H1 (cell line): Measurements from ENCODE around the gene UBR2. TPM values are rescaled to one million over a fixed set of nuclear protein-coding genes. Genes with fewer than 3 reads are reported as not detected.

Experiments
- CTCF ChIA-PET: fragments of 300-600 bp; sonication (Branson Sonifier 250); formaldehyde crosslinking; loops from one replicate; lab custom pipeline; 2021; ENCODE audit not compliant: partially characterized antibody; lab: Charles Lee
- POLR2A ChIA-PET: fragments of 300-600 bp; sonication (Branson Sonifier 250); formaldehyde crosslinking; loops from one replicate; lab custom pipeline; 2021; ENCODE audit warnings: inconsistent platforms; ENCODE audit not compliant: partially characterized antibody; lab: Charles Lee
- DNase-seq, 2 experiments: peaks; one replicate each; pipeline versions ENCODE4 v3.0.0 to v3.0.0-alpha.2; 2010 to 2022; ENCODE audit warnings: low spot score in 2 of 2, low read depth in 1 of 2, mixed read lengths in 1 of 2
- FAIRE-seq: peaks from 2 replicates; lab custom pipeline; 2011; peaks lifted over from hg19 to GRCh38; lab: Jason Lieb, UNC
- H2AFZ ChIP-seq: 2 replicates; pipeline ENCODE4 v1.8.1; 2012; ENCODE audit warnings: low read length, inconsistent platforms
- H2AK5ac ChIP-seq: 2 replicates; pipeline ENCODE4 v1.6.1; 2013; ENCODE audit warnings: low read depth, low read length
- H2BK120ac ChIP-seq: replicated peaks from 2 replicates; pipeline ENCODE3; 2013; ENCODE audit warnings: low read depth, low read length, inconsistent platforms
- H2BK12ac ChIP-seq: 2 replicates; pipeline ENCODE4 v1.6.1; 2013; ENCODE audit warnings: low read depth, low read length
- H2BK15ac ChIP-seq: 2 replicates; pipeline ENCODE4 v1.6.1; 2013; ENCODE audit warnings: low read length
- H2BK20ac ChIP-seq: 2 replicates; pipeline ENCODE4 v1.6.1; 2013; ENCODE audit warnings: low read length
- H2BK5ac ChIP-seq: 2 replicates; pipeline ENCODE4 v1.6.1; 2013; ENCODE audit warnings: low read depth, low read length
- H3K14ac ChIP-seq: 2 replicates; pipeline ENCODE4 v1.6.1; 2013; ENCODE audit warnings: inconsistent platforms; ENCODE audit not compliant: insufficient read length
- H3K18ac ChIP-seq: 2 replicates; pipeline ENCODE4 v1.6.1; 2013; ENCODE audit warnings: low read length; ENCODE audit errors: extremely low read depth
- H3K23ac ChIP-seq: 2 replicates; pipeline ENCODE4 v1.6.1; 2013; ENCODE audit warnings: inconsistent platforms; ENCODE audit not compliant: insufficient read length
- H3K23me2 ChIP-seq: 2 replicates; pipeline ENCODE4 v1.6.1; 2013; ENCODE audit warnings: low read depth, low read length
- H3K27ac ChIP-seq: 2 replicates; pipeline ENCODE4 v1.6.1; 2011; ENCODE audit warnings: low read depth, low read length, inconsistent platforms
- H3K27me3 ChIP-seq, 4 experiments: replicated peaks in 1 of 4; 1 replicate in 1 of 4; 2 replicates in 3 of 4; pipeline versions ENCODE4 v1.6.1 to v1.8.1; 2011 to 2013; ENCODE audit warnings: low read length in 3 of 4, mild to moderate bottlenecking in 3 of 4, inconsistent platforms in 2 of 4, mixed read lengths in 2 of 4, moderate library complexity in 1 of 4; ENCODE audit not compliant: control insufficient read depth in 3 of 4, insufficient read depth in 3 of 4; ENCODE audit errors: extremely low read depth in 1 of 4
- H3K36me3 ChIP-seq, 4 experiments: 2 replicates each; pipeline versions ENCODE4 v1.6.1 to v1.8.1; 2011 to 2013; ENCODE audit warnings: mild to moderate bottlenecking in 4 of 4, low read length in 3 of 4, moderate library complexity in 2 of 4, control low read depth in 1 of 4, inconsistent platforms in 1 of 4; ENCODE audit not compliant: insufficient read depth in 4 of 4, control insufficient read depth in 2 of 4
- H3K4ac ChIP-seq: replicated peaks from 2 replicates; pipeline ENCODE3; 2013; ENCODE audit warnings: low read length, low read depth, mixed read lengths, inconsistent platforms; ENCODE audit not compliant: insufficient read length
- H3K4me1 ChIP-seq, 4 experiments: replicated peaks in 1 of 4; 1 replicate in 1 of 4; 2 replicates in 3 of 4; pipeline versions ENCODE4 v1.6.1 to v1.8.1; 2011 to 2013; ENCODE audit warnings: low read length in 3 of 4, inconsistent platforms in 2 of 4, mixed read lengths in 1 of 4; ENCODE audit not compliant: insufficient read depth in 4 of 4, control insufficient read depth in 3 of 4
- H3K4me2 ChIP-seq, 2 experiments: 2 replicates each; pipeline versions ENCODE4 v1.6.1 to v1.8.1; 2011 to 2013; ENCODE audit warnings: low read depth in 2 of 2, low read length in 2 of 2, control low read depth in 1 of 2, inconsistent platforms in 1 of 2, mild to moderate bottlenecking in 1 of 2; ENCODE audit not compliant: insufficient read depth in 1 of 2
- H3K4me3 ChIP-seq, 4 experiments: fragments of 200-600, 300-600 bp in 1 of 4; sonication (generic), shearing (Covaris generic), sonication (Bioruptor Twin) in 1 of 4; 2 replicates each; pipeline versions ENCODE4 v1.5.1 to v1.8.1; 2011 to 2016; ENCODE audit warnings: low read length in 4 of 4, low read depth in 3 of 4, control low read depth in 2 of 4, inconsistent platforms in 2 of 4, mild to moderate bottlenecking in 2 of 4, mixed read lengths in 1 of 4, moderate library complexity in 1 of 4; ENCODE audit not compliant: insufficient read depth in 2 of 4; ENCODE audit errors: extremely low read depth in 1 of 4
- H3K56ac ChIP-seq: replicated peaks from 2 replicates; pipeline ENCODE3; 2013; ENCODE audit warnings: low read depth, mild to moderate bottlenecking, mixed read lengths, low read length, inconsistent platforms; ENCODE audit not compliant: insufficient read length
- H3K79me1 ChIP-seq: 2 replicates; pipeline ENCODE4 v1.6.1; 2013; ENCODE audit warnings: low read depth, low read length, control low read depth
- H3K79me2 ChIP-seq, 2 experiments: 2 replicates each; pipeline versions ENCODE4 v1.6.1 to v1.8.1; 2012 to 2013; ENCODE audit warnings: low read length in 2 of 2, mild to moderate bottlenecking in 2 of 2, inconsistent platforms in 1 of 2; ENCODE audit not compliant: insufficient read depth in 2 of 2, control insufficient read depth in 1 of 2
- H3K9ac ChIP-seq, 4 experiments: replicated peaks in 1 of 4; 1 replicate in 1 of 4; 2 replicates in 3 of 4; pipeline versions ENCODE4 v1.6.1 to v1.8.1; 2011 to 2013; ENCODE audit warnings: low read depth in 3 of 4, low read length in 3 of 4, control low read depth in 2 of 4, mild to moderate bottlenecking in 2 of 4, moderate library complexity in 2 of 4, inconsistent platforms in 1 of 4; ENCODE audit errors: extremely low read depth in 1 of 4
- H3K9me3 ChIP-seq, 2 experiments: 2 replicates each; pipeline versions ENCODE4 v1.6.1 to v1.8.1; 2012 to 2013; ENCODE audit warnings: mild to moderate bottlenecking in 2 of 2, moderate library complexity in 2 of 2, control low read depth in 1 of 2, inconsistent platforms in 1 of 2, low read depth in 1 of 2, low read length in 1 of 2, mixed read lengths in 1 of 2; ENCODE audit not compliant: insufficient read depth in 2 of 2
- H4K20me1 ChIP-seq, 2 experiments: replicated peaks in 1 of 2; 2 replicates each; pipeline versions ENCODE3 to v1.8.1; 2011 to 2013; ENCODE audit warnings: inconsistent platforms in 2 of 2, low read length in 2 of 2, mild to moderate bottlenecking in 1 of 2; ENCODE audit not compliant: insufficient read depth in 2 of 2, control insufficient read depth in 1 of 2
- H4K5ac ChIP-seq: 2 replicates; pipeline ENCODE4 v1.6.1; 2013; ENCODE audit warnings: low read length, low read depth, mixed read lengths, inconsistent platforms; ENCODE audit not compliant: insufficient read length
- H4K8ac ChIP-seq: 2 replicates; pipeline ENCODE4 v1.8.0; 2013; ENCODE audit warnings: mild to moderate bottlenecking, moderate library complexity, low read length, inconsistent platforms; ENCODE audit not compliant: insufficient read depth; ENCODE audit errors: extremely low read depth
- H4K91ac ChIP-seq: replicated peaks from 2 replicates; pipeline ENCODE3; 2013; ENCODE audit warnings: low read length, mixed read lengths, inconsistent platforms; ENCODE audit not compliant: insufficient read length
- BACH1 ChIP-seq: IDR thresholded peaks from 2 replicates; pipeline ENCODE4 v1.6.1; 2012; ENCODE audit warnings: low read length, improper control_type of control experiment
- CHD2 ChIP-seq: IDR thresholded peaks from 2 replicates; pipeline ENCODE4 v1.6.1; 2012; ENCODE audit warnings: low read length, improper control_type of control experiment
- E2F6 ChIP-seq: IDR thresholded peaks from 2 replicates; pipeline ENCODE4 v1.6.1; 2012; ENCODE audit warnings: inconsistent platforms
- EP300 ChIP-seq, 2 experiments: IDR thresholded peaks; 1 replicate in 1 of 2; 2 replicates in 1 of 2; pipeline ENCODE4 v1.6.1; 2011 to 2012; ENCODE audit warnings: low read depth in 2 of 2, low read length in 2 of 2, mild to moderate bottlenecking in 2 of 2, borderline replicate concordance in 1 of 2, inconsistent platforms in 1 of 2, moderate library complexity in 1 of 2
- KDM5A ChIP-seq: fragments of 200-600 bp; IDR thresholded peaks from 2 replicates; pipeline ENCODE4 v1.7.1; 2012; ENCODE audit warnings: mild to moderate bottlenecking, low read length, inconsistent platforms, mixed read lengths
- RXRA ChIP-seq: IDR thresholded peaks from 2 replicates; pipeline ENCODE4 v1.6.1; 2011; ENCODE audit warnings: low read depth, mild to moderate bottlenecking, low read length, moderate library complexity; ENCODE audit not compliant: insufficient read depth
- SIRT6 ChIP-seq: IDR thresholded peaks from one replicate; pipeline ENCODE4 v1.7.1; 2012; ENCODE audit warnings: low read length, inconsistent platforms
- TAF7 ChIP-seq: optimal IDR thresholded peaks from 2 replicates; pipeline ENCODE3; 2011; ENCODE audit warnings: low read depth, mild to moderate bottlenecking, inconsistent platforms, low read length, moderate library complexity, borderline replicate concordance
- TBP ChIP-seq: IDR thresholded peaks from 2 replicates; pipeline ENCODE4 v1.6.1; 2011; ENCODE audit warnings: low read depth, low read length, improper control_type of control experiment
- TEAD4 ChIP-seq: IDR thresholded peaks from 2 replicates; pipeline ENCODE4 v1.6.1; 2012; ENCODE audit warnings: low read depth, low read length, inconsistent platforms, mixed read lengths
- WGBS, 2 experiments: shearing (Covaris generic) in 1 of 2; methylation state at CpG; one replicate each; pipeline versions ENCODE4 v1.1.6 to v1.1.7; 2013 to 2015; ENCODE audit warnings: low lambda C conversion rate in 2 of 2, mixed read lengths in 2 of 2, inconsistent platforms in 1 of 2, low coverage in 1 of 2, missing lambda C conversion rate in 1 of 2; ENCODE audit not compliant: insufficient replicate concordance in 2 of 2, insufficient coverage in 1 of 2, insufficient read length in 1 of 2; ENCODE audit errors: extremely low coverage in 1 of 2, missing lambda C conversion rate in 1 of 2; 5-methylcytosine and 5-hydroxymethylcytosine counted together
- polyA plus RNA-seq, 7 experiments: library from polyadenylated mRNA; depleted of rRNA in 3 of 7; stranded (reverse) in 5 of 7; unstranded in 2 of 7; fragments of >200 nt in 5 of 7; fragments of 200-250 nt in 2 of 7; gene quantifications; 1 replicate in 5 of 7; 2 replicates in 1 of 7; 4 replicates in 1 of 7; pipeline versions ENCODE4 v1.2.1 to v1.2.3, GENCODE V29; 2011 to 2013; ENCODE audit warnings: missing spikeins in 2 of 7, mixed read lengths in 2 of 7
- total RNA-seq: library from RNA; stranded (reverse); fragmentation: NEBNext Ultra II Directional; extraction: Animal tissue kit (Norgen Biotek cat#: 25700); gene quantifications from 2 replicates; pipeline ENCODE4 v1.2.1, GENCODE V29; 2021

UBR2 gene
- total and polyA plus RNA-seq, 2 of the 8 experiments (the other 6 are each of a cell fraction or from before 2014, with no cell fraction given), result 6.5 to 19.5 TPM

GRCh38 chr6:42610416-42610815, 46.6 kb downstream of the UBR2 start:
- Histone ChIP-seq H3K4me2 (no peak overlapping the region), H3K27ac (no peak overlapping the region), H2AFZ (no peak overlapping the region), H3K4me3 (no peak overlapping the region), H3K36me3 (peaks cover 0 to 15% (median 1%) of the 10 kb centered on the region in 4 experiments; a peak in 2 of 8 replicates), H2BK20ac (no peak overlapping the region), H2BK120ac (no peak overlapping the region), H4K20me1 (peaks cover 0 to 1% of the 10 kb centered on the region in 2 experiments), H2BK5ac (no peak overlapping the region), H3K56ac (no peak overlapping the region), H3K27me3 (no peaks in the 10 kb centered on the region), H3K4ac (no peak overlapping the region), H2BK12ac (no peak overlapping the region), H3K14ac (no peak overlapping the region), H2BK15ac (no peak overlapping the region), H3K79me2 (no peaks in the 10 kb centered on the region), H3K4me1 (no peaks in the 10 kb centered on the region), H3K9me3 (no peaks in the 10 kb centered on the region), H3K79me1 (no peaks in the 10 kb centered on the region), H3K23ac (no peak overlapping the region), H4K8ac (no peak overlapping the region), H3K9ac (no peak overlapping the region), H3K18ac (no peak overlapping the region), H3K23me2 (no peaks in the 10 kb centered on the region), H2AK5ac (no peak overlapping the region), H4K91ac (no peak overlapping the region), H4K5ac (no peak overlapping the region)
- CTCF ChIA-PET, result no interaction called here
- FAIRE-seq, result no peak
- TF ChIP-seq CHD2, result no peak
- TF ChIP-seq TEAD4, result no peak
- TF ChIP-seq KDM5A, result no peak
- TF ChIP-seq EP300 (IDR thresholded peaks at IDR 0.05; ENCODE audit: borderline replicate concordance in 1 of 2, low read depth in 2 of 2, low read length in 2 of 2), result no peak
- TF ChIP-seq TAF7, result no peak
- no peak for TF ChIP-seq SIRT6
- no peak for TF ChIP-seq RXRA
- TF ChIP-seq BACH1, result no peak
- no peak for TF ChIP-seq E2F6
- TF ChIP-seq TBP, result no peak
- POLR2A ChIA-PET, result interaction anchor here (0.6 to 0.7 kb wide), 2 partner anchors 23 to 58 kb away, joined by 3 read pairs; no protein-coding TSS in a partner anchor
- DNase-seq, result no peak
- WGBS, 2 experiments, result 86% methylated on average over 3 of the region's 3 CpGs; no CpG with 5 or more reads in 1 of the 2 experiments
